GM18505 (cell line): ENCODE results near the gene CCDC191.

ENCODE experiments used
- ATAC-seq: cut with Tn5 transposase; IDR thresholded peaks from one replicate; pipeline ENCODE4 v1.9.1; 2021; ENCODE audit not compliant: unreplicated experiment
- POLR2A ChIP-seq: IDR thresholded peaks from 4 replicates; pipeline ENCODE4 v1.6.1; 2011; ENCODE audit warnings: borderline replicate concordance; ENCODE audit not compliant: insufficient read depth, insufficient read length; ENCODE audit errors: extremely low read depth

Gene CCDC191

GRCh38 chr3:113963879-113964278 is 92.4 kb downstream of the CCDC191 start:
- TF ChIP-seq POLR2A: no peak
- no peak for ATAC-seq

GRCh38 chr3:113954091-113954685 is 102.1 kb downstream of the CCDC191 start:
- no peak for TF ChIP-seq POLR2A
- ATAC-seq: no peak

- no peak for ATAC-seq
- TF ChIP-seq POLR2A: no peak
These were observed 102.6 kb downstream of the CCDC191 start for GRCh38 chr3:113953677-113954076.

GRCh38 chr3:113952921-113953320 is 103.4 kb downstream of the CCDC191 start:
- no peak for TF ChIP-seq POLR2A
- ATAC-seq: no peak

- TF ChIP-seq POLR2A: no peak
- ATAC-seq: peak; percentile 44
These were observed 108.1 kb downstream of the CCDC191 start for GRCh38 chr3:113948015-113948917.

GRCh38 chr3:113947372-113948014 is 108.8 kb downstream of the CCDC191 start, which contains the start of gene ZDHHC23:
TSS of gene ZDHHC23 (plus strand) at chr3:113948013. CDS start at chr3:113948803, 790 bp downstream.
- peak; percentile 31 for TF ChIP-seq POLR2A
- peak; percentile 76 for ATAC-seq

- no peak for ATAC-seq
- no peak for TF ChIP-seq POLR2A
These were observed 109.5 kb downstream of the CCDC191 start for GRCh38 chr3:113946831-113947230.

GRCh38 chr3:113927556-113927955 is 128.8 kb downstream of the CCDC191 start:
- TF ChIP-seq POLR2A: no peak
- ATAC-seq: no peak

GRCh38 chr3:113914646-113915045 is 141.7 kb downstream of the CCDC191 start:
- no peak for TF ChIP-seq POLR2A
- ATAC-seq: no peak
